SK-N-SH (cell line): ENCODE measurements around the gene RHOT2.

ENCODE experiments used
- CTCF ChIP-seq: fragments of 200-600 bp; sonication (generic); IDR thresholded peaks from 2 replicates; pipeline ENCODE4 v1.6.1; 2017; ENCODE audit warnings: antibody characterized with exemption, mild to moderate bottlenecking, moderate library complexity
- EP300 ChIP-seq, 2 experiments: IDR thresholded peaks; 2 replicates each; pipeline versions ENCODE4 v1.4.0 to v1.6.1; 2012; ENCODE audit warnings: borderline replicate concordance in 1 of 2, low read depth in 1 of 2, low read length in 1 of 2
- EZH2phosphoT487 ChIP-seq: fragments of 200-600 bp; sonication (generic); IDR thresholded peaks from 2 replicates; pipeline ENCODE4 v1.6.1; 2017; ENCODE audit warnings: low read depth, mixed run types, mild to moderate bottlenecking, antibody characterized with exemption, moderate library complexity, borderline replicate concordance
- FOXM1 ChIP-seq: IDR thresholded peaks from 2 replicates; pipeline ENCODE4 v1.4.0; 2012; ENCODE audit warnings: low read depth, mild to moderate bottlenecking
- GABPA ChIP-seq: IDR thresholded peaks from 2 replicates; pipeline ENCODE4 v1.4.0; 2012; ENCODE audit warnings: low read depth, mild to moderate bottlenecking
- POLR2AphosphoS5 ChIP-seq: IDR thresholded peaks from 2 replicates; pipeline ENCODE4 v1.6.1; 2012; ENCODE audit warnings: low read depth, low read length
- RAD21 ChIP-seq: IDR thresholded peaks from 2 replicates; pipeline ENCODE4 v1.6.1; 2012; ENCODE audit warnings: mild to moderate bottlenecking, low read length
- RXRA ChIP-seq: IDR thresholded peaks from 2 replicates; pipeline ENCODE4 v1.4.0; 2012; ENCODE audit warnings: low read depth, mild to moderate bottlenecking, borderline replicate concordance
- SIN3A ChIP-seq: IDR thresholded peaks from 2 replicates; pipeline ENCODE4 v1.6.1; 2012; ENCODE audit warnings: low read depth, mild to moderate bottlenecking, low read length, moderate library complexity, borderline replicate concordance
- TAF1 ChIP-seq: IDR thresholded peaks from 2 replicates; pipeline ENCODE4 v1.6.1; 2012; ENCODE audit warnings: low read depth, mild to moderate bottlenecking, low read length, moderate library complexity, borderline replicate concordance
- TEAD4 ChIP-seq: IDR thresholded peaks from 2 replicates; pipeline ENCODE4 v1.4.0; 2012; ENCODE audit warnings: mild to moderate bottlenecking, borderline replicate concordance; ENCODE audit not compliant: insufficient read depth
- YY1 ChIP-seq: IDR thresholded peaks from 2 replicates; pipeline ENCODE4 v1.4.0; 2012; ENCODE audit warnings: low read depth, mild to moderate bottlenecking
- TF ChIP-seq, protein P1 (sequence below): IDR thresholded peaks from 2 replicates; pipeline ENCODE4 v1.6.1; 2012; ENCODE audit warnings: mild to moderate bottlenecking, low read depth, low read length, moderate library complexity
- TF ChIP-seq, protein P2 (sequence below): IDR thresholded peaks from 2 replicates; pipeline ENCODE4 v1.4.0; 2012; ENCODE audit warnings: low read depth, borderline replicate concordance

DNA sequence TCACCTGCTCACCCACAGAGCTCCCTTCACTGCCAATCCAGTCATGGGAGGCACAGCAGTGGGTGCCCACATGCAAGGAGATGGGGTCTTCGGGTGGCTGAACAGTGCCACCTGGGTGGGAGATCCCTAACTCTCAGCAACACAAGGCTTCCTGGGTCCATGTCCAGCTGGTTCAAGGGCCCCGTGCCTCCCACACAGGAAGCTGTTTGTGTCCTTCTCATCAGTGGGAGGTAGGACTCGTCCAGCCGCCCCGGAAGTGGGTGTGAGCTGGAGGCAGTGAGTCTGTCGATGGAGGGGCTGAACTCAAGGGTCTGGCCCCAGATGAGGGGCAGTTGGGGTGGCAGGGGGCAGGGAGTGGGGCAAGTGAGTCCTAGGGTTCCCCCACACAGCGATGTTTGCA lies 36.1 kb downstream of the RHOT2 start:
- TF ChIP-seq POLR2AphosphoS5 (no peak), CTCF (no peak), YY1 (no peak), EP300 (IDR thresholded peaks at IDR 0.05; ENCODE audit: borderline replicate concordance in 1 of 2, low read depth in 1 of 2, low read length in 1 of 2) (no peak), GABPA (no peak), RXRA (no peak), FOXM1 (no peak), RAD21 (no peak), EZH2phosphoT487 (no peak), SIN3A (no peak), TEAD4 (no peak), TAF1 (no peak)
- TF ChIP-seq, protein P1, sequence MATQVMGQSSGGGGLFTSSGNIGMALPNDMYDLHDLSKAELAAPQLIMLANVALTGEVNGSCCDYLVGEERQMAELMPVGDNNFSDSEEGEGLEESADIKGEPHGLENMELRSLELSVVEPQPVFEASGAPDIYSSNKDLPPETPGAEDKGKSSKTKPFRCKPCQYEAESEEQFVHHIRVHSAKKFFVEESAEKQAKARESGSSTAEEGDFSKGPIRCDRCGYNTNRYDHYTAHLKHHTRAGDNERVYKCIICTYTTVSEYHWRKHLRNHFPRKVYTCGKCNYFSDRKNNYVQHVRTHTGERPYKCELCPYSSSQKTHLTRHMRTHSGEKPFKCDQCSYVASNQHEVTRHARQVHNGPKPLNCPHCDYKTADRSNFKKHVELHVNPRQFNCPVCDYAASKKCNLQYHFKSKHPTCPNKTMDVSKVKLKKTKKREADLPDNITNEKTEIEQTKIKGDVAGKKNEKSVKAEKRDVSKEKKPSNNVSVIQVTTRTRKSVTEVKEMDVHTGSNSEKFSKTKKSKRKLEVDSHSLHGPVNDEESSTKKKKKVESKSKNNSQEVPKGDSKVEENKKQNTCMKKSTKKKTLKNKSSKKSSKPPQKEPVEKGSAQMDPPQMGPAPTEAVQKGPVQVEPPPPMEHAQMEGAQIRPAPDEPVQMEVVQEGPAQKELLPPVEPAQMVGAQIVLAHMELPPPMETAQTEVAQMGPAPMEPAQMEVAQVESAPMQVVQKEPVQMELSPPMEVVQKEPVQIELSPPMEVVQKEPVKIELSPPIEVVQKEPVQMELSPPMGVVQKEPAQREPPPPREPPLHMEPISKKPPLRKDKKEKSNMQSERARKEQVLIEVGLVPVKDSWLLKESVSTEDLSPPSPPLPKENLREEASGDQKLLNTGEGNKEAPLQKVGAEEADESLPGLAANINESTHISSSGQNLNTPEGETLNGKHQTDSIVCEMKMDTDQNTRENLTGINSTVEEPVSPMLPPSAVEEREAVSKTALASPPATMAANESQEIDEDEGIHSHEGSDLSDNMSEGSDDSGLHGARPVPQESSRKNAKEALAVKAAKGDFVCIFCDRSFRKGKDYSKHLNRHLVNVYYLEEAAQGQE, result no peak
- TF ChIP-seq, protein P2, sequence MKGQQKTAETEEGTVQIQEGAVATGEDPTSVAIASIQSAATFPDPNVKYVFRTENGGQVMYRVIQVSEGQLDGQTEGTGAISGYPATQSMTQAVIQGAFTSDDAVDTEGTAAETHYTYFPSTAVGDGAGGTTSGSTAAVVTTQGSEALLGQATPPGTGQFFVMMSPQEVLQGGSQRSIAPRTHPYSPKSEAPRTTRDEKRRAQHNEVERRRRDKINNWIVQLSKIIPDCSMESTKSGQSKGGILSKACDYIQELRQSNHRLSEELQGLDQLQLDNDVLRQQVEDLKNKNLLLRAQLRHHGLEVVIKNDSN, result no peak
